Stimulated activated CD8-positive, alpha-beta memory T cell treated with anti-CD3 and anti-CD28 coated beads, Interleukin-7, amount 100 ng/mL, for 4 hours (primary cell): Measurements from ENCODE around the gene MPZL2.

Experiments
- DNase-seq, 2 donors: peaks; one replicate each; pipeline ENCODE4 v3.0.0-alpha.2; 2020; ENCODE audit warnings: low read depth in 2 of 2

MPZL2 gene

GRCh38 chr11:118283756-118284350 is 19.8 kb upstream of the MPZL2 start:
- DNase-seq: no peak

- no peak for DNase-seq
Measured at GRCh38 chr11:118283037-118283636, 19.0 kb upstream of the MPZL2 start.

- no peak for DNase-seq
Measured at GRCh38 chr11:118282606-118283005, 18.5 kb upstream of the MPZL2 start.

- no peak for DNase-seq
Measured at GRCh38 chr11:118281284-118281683, 17.2 kb upstream of the MPZL2 start.

GRCh38 chr11:118277312-118277711 is 13.2 kb upstream of the MPZL2 start:
- no peak for DNase-seq

- no peak for DNase-seq
Measured at GRCh38 chr11:118276422-118276821, 12.3 kb upstream of the MPZL2 start.

- DNase-seq: no peak
Measured at GRCh38 chr11:118275176-118275575, 11.1 kb upstream of the MPZL2 start.

- DNase-seq: no peak
Measured at GRCh38 chr11:118274186-118274585, 10.1 kb upstream of the MPZL2 start.

- DNase-seq: no peak
Measured at GRCh38 chr11:118272001-118272400, 7.9 kb upstream of the MPZL2 start.

- DNase-seq: no peak
Measured at GRCh38 chr11:118267486-118267885, 3.4 kb upstream of the MPZL2 start.

- no peak for DNase-seq
Measured at GRCh38 chr11:118265954-118266353, 1.9 kb upstream of the MPZL2 start.

GRCh38 chr11:118264569-118265465 is 720 bp upstream of the MPZL2 start:
- DNase-seq: no peak

- no peak for DNase-seq
Measured at GRCh38 chr11:118263112-118263511, 985 bp downstream of the MPZL2 start.

GRCh38 chr11:118260353-118260752 is 3.7 kb downstream of the MPZL2 start:
- DNase-seq: no peak

GRCh38 chr11:118259138-118259537 is 5.0 kb downstream of the MPZL2 start:
- DNase-seq: no peak

GRCh38 chr11:118258410-118258809 is 5.7 kb downstream of the MPZL2 start:
- no peak for DNase-seq

- no peak for DNase-seq
Measured at GRCh38 chr11:118252688-118253087, 11.4 kb downstream of the MPZL2 start.

GRCh38 chr11:118251858-118252652 is 12.0 kb downstream of the MPZL2 start, which contains the start of gene MPZL3:
Gene MPZL3, minus strand, starts transcription at chr11:118252365. Its CDS starts 71 bp downstream, at chr11:118252294.
- DNase-seq: peak; percentile 68 to 74

- no peak for DNase-seq
Measured at GRCh38 chr11:118247041-118247440, 17.1 kb downstream of the MPZL2 start.

GRCh38 chr11:118245936-118246562 is 18.0 kb downstream of the MPZL2 start:
- DNase-seq: no peak

GRCh38 chr11:118243993-118244762 is 19.9 kb downstream of the MPZL2 start:
- no peak for DNase-seq
